Measurements from ENCODE around the gene POTEJ. TPM values are rescaled to one million over a fixed set of nuclear protein-coding genes. Genes with fewer than 3 reads are reported as not detected.
"Not testable (repeated sequence)": the region's sequence is repeated elsewhere in the genome, so short reads cannot be mapped to it uniquely, and the experiment has no call there.

Gene POTEJ
- total RNA-seq, 1 experiment from 2014 or later = not detected

GRCh38 chr2:130601648-130602302 lies 9.5 kb upstream of the POTEJ start:
- not testable (repeated sequence) for DNase-seq (ENCODE audit: low read depth)

- not testable (repeated sequence) for DNase-seq (ENCODE audit: low read depth)
Measured at GRCh38 chr2:130608276-130609001, 2.8 kb upstream of the POTEJ start.

GRCh38 chr2:130609002-130609920 lies 2.0 kb upstream of the POTEJ start:
- DNase-seq (ENCODE audit: low read depth) = not testable (repeated sequence)

GRCh38 chr2:130610486-130610885 lies 754 bp upstream of the POTEJ start:
- not testable (repeated sequence) for DNase-seq (ENCODE audit: low read depth)

GRCh38 chr2:130628784-130629475 lies 17.7 kb downstream of the POTEJ start:
- DNase-seq (ENCODE audit: low read depth) = not testable (repeated sequence)

GRCh38 chr2:130638973-130639372 lies 27.7 kb downstream of the POTEJ start:
- not testable (repeated sequence) for DNase-seq (ENCODE audit: low read depth)

- DNase-seq (ENCODE audit: low read depth) = not testable (repeated sequence)
Measured at GRCh38 chr2:130641688-130642087, 30.4 kb downstream of the POTEJ start.

- not testable (repeated sequence) for DNase-seq (ENCODE audit: low read depth)
Measured at GRCh38 chr2:130649285-130649684, 38.0 kb downstream of the POTEJ start.

- DNase-seq (ENCODE audit: low read depth) = not testable (repeated sequence)
Measured at GRCh38 chr2:130664506-130664905, 53.3 kb downstream of the POTEJ start.

- DNase-seq (ENCODE audit: low read depth) = not testable (repeated sequence)
Measured at GRCh38 chr2:130665596-130665995, 54.4 kb downstream of the POTEJ start.

- not testable (repeated sequence) for DNase-seq (ENCODE audit: low read depth)
Measured at GRCh38 chr2:130667516-130667915, 56.3 kb downstream of the POTEJ start.

GRCh38 chr2:130670026-130670745 lies 58.9 kb downstream of the POTEJ start:
- DNase-seq (ENCODE audit: low read depth) = not testable (repeated sequence)

- DNase-seq (ENCODE audit: low read depth) = not testable (repeated sequence)
Measured at GRCh38 chr2:130692041-130692770, 81.0 kb downstream of the POTEJ start.

- DNase-seq (ENCODE audit: low read depth) = peak; percentile 17
Measured at GRCh38 chr2:130693474-130693873, 82.2 kb downstream of the POTEJ start.

GRCh38 chr2:130703250-130703649 lies 92.0 kb downstream of the POTEJ start:
- not testable (repeated sequence) for DNase-seq (ENCODE audit: low read depth)

Other genes starting within 250 kb of the POTEJ start
- gene POTEI, start 102.1 kb upstream of the POTEJ start, total RNA-seq (2014; rRNA removed; shearing (Covaris generic)) = 0.02 TPM in 1 of 2 replicates, not detected in the other
- gene CFC1B, start 90.2 kb upstream of the POTEJ start, total RNA-seq (2014; rRNA removed; shearing (Covaris generic)) = not detected in 2 replicates
- not detected in 2 replicates for gene CFC1, start 11.9 kb upstream of the POTEJ start, total RNA-seq (2014; rRNA removed; shearing (Covaris generic))
- gene GPR148, start 117.6 kb downstream of the POTEJ start, total RNA-seq (2014; rRNA removed; shearing (Covaris generic)) = not detected in 2 replicates
- gene AMER3, start 144.1 kb downstream of the POTEJ start, total RNA-seq (2014; rRNA removed; shearing (Covaris generic)) = not detected in 2 replicates
- gene ARHGEF4, start 225.5 kb downstream of the POTEJ start, total RNA-seq (2014; rRNA removed; shearing (Covaris generic)) = 0.10 TPM in 1 of 2 replicates, not detected in the other